AG20443 (cell line): ENCODE measurements around the gene ZNF709.
"Not testable (repeated sequence)": the region's sequence is repeated elsewhere in the genome, so short reads cannot be mapped to it uniquely, and the experiment has no call there.

Experiments used
- DNase-seq: peaks from one replicate; pipeline ENCODE4 v3.0.0; 2012; ENCODE audit warnings: low spot score, mixed read lengths

ZNF709 gene

DNA sequence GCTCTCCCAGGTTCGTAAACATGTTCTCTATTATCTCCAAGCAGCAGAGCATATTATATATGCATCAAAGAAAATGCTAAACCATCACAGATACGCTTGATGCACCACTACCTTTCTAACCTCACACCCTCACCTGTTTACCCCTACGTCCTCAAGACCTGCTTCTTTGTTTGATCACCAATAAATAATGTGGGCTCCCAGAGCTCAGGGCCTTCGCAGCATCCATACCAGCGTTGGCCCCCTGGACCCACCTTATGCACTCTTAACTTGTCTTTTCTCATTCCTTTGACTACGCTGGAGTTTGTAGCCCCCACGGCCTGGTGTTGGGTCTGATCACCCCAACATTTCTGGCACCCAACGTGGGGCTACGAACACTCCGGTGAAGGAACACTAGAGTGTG lies 33.8 kb downstream of the ZNF709 start:
- no peak for DNase-seq

DNA sequence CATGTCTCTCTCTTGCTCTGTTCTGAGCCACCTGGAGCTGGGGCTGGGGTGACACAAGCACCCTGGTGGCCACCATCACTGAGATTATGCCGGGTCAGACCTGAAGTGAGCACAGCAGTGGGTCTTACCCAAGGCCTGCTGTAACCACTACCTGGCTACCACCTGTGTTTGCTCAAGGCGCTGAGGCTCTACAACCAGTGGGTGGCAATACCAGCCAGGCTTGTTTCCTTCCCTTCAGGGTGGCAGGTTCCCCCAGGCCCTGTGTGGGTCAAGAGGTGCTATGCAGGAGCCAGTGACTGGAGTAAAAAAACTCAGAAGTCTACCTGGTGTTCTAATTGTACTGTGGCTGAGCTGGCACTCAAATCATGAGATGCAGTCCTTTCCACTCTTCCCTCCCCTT lies 35.8 kb downstream of the ZNF709 start:
- DNase-seq = no peak

DNA sequence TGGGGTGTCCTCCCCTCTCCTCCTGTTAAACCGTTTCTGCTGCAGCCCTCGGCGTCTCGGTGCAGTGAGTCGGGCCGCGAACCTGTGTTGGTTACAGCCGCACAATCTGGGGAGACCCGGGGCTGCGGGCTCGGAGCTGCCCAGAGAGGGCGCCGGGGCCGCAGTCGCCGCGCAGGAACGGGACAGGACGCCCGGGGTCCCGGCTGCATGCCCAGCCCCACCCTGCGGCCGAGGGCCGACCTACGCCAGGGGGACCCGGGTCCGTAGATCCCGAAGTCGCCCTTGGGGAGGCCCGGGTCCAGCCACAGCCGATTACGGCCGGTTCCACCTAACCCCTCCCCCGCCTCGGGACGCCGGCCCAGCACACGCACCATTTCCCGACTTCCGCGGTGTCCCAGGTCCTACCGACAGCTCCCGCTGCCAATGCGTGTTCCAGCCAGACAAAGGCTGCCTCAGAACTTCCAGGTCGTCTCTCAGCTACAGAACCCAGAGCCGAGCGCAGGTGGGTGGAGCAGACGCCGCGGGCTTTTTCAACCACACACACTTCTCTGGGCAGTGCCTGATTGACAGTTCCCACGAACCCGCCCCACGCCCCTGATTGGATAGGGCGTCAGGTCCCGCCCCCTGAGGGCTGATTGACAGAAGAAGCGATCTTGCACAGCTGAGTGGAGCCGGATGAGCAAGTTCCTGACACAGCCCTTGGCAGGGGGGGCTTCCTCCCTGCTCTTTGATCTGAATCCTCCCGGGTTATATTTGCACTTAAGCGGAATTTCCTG lies 43.9 kb downstream of the ZNF709 start, which contains the start of gene ZNF443:
ZNF443 (minus strand) TSS at position 481 of the 776 bp plus-strand sequence; CDS start at position 374, 107 bp downstream.
- peak; percentile 93 for DNase-seq

DNA sequence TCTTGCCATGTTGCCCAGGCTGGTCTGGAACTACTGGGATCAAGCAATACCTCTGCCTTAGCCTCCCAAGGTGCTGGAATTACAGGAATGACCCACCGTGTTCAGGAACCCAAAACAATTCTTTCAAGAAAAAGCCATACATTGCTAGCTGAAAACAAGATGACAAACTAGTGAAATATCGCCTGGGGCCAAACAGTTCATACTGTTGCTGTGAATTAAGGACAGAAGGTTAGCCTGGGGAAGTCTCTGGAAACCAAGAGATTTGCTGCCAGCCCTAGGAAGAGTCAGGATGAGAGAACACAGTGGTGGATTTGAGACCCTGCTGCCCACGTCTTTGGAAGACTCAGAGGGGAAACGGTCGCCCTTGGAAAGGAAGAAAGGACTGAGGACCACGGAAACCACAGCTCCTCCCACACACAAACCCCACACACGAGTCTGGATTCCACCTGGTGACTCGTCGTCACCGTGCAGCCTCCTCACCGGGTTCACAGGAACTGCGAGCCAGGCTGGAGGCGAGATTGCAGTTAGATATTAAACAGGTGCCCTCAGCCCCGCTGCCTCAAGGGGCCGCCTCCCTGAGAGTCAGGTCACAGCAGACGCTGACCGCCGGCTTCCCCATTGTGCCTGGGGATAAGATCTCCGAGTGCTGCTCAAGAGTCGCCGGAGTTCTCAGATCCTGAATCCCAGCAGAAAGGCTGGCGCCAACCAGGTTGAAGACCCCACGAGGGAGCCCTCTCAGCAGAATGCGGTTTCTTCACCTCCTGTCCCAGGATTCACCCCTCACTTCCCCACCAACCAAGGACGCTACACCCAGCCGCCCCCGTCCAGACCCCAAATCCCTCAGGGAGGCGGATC lies 44.7 kb downstream of the ZNF709 start:
- not testable (repeated sequence) for DNase-seq

DNA sequence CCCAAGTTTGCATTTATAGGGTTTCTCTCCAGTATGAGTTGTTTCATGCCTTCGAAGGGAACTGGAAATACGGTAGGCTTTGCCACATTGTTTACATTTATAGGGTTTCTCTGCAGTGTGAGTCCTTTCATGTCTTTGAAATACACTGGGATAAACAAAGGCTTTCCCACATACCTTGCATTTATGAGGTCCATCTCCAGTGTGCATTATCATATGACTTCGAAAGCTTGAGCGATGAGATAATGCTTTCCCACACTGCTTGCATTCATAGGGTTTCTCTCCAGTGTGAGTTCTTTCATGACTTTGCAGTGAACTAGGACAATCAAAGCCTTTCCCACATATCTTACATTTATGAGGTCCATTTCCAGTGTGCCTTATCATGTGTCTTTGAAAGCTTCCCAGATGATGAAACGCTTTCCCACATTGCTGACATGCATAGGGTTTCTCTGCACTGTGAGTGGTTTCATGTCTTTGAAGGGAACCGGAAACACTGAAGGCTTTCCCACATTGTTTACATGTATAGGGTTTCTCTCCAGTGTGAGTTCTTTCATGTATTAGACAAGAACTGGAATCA lies 53.8 kb downstream of the ZNF709 start:
- not testable (repeated sequence) for DNase-seq

DNA sequence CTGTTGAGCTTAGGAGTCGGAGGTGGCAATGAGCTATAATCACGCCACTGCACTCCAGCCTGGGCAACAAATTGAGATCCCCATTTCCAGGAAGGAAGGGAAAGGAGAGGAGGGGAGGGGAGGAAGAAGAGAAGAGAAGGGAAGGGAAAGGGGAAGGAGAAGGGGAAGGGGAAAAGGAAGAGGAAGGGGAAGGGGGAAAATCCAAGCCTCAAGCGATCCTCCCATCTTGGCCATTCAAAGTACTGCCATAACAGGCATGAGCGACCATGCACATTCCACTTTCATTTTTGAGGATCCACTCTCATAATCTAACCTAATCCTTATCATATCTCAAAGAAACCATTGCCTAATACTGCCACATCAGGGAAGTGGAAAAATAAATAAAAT lies 58.7 kb downstream of the ZNF709 start:
- no peak for DNase-seq

DNA sequence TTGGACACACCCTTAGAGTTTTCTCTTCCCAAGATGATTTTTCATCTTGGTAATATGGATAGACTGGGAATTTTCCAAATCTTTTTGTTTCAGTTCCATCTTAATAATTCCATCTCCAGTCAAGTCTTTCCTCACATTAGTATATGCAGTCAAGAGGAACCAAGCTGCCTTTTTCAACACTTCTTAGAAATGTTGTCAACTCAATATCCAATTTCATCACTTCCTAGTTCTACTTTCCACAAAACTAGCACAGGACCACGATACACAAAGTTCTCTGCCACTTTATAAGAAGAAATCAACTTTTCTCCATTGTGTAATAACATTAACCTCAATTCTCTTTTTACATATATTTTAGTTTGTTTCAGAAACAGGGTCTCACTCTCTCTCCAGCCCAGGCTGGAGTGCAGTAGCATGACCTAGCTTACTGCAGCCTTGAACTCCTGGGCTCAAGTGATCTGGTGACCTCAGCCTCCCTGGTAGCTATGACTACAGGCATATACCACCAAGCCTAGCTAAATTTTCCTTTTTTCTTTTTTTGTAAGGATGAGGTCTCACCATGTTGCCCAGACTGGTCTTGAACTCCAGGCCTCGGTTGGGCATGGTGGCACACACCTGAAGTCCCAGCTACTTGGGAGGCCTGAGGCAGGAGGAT lies 59.3 kb downstream of the ZNF709 start:
- no peak for DNase-seq

DNA sequence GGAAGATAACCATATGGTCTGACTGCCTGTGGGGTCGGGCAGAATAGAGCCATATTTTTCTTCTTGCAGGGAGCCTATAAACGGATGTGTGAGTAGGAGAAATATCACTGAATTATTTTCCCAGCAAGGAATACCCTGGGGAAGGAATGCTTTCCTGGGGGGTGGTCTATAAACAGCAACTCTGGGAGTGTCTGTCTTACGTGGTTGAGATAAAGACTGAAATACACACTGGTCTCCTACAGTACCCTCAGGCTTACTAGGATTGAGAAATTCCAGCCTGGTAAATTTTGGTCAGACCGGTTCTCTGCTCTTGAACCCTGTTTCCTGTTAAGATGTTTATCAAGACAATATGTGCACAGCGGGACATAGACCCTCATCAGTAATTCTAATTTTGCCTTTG lies 67.3 kb downstream of the ZNF709 start:
- not testable (repeated sequence) for DNase-seq

DNA sequence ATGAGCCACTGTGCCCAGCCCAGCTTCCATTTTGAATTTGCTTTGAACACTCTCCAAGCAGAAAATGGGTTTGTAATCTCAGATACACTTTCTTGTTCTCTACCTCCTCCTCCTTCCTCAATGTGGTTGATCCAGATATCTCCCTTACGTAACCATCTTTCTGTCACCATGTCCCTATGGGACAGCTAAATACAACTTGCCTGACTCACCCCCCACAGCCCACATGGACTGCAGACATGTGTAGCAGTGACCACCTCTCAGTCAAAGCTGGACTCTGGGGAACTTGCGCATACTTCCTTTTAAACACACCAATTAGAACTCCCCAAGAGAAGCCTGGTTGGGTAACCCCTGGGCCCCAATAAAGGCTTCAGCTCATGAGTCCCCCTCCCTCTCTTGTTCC lies 72.7 kb downstream of the ZNF709 start:
- DNase-seq = no peak
